ENCODE measurements around the gene AMH. TPM values are rescaled to one million over a fixed set of nuclear protein-coding genes. Genes with fewer than 3 reads are reported as not detected.

Gene AMH
- total RNA-seq, 1 donor from 2014 or later, result 0.52 TPM

DNA sequence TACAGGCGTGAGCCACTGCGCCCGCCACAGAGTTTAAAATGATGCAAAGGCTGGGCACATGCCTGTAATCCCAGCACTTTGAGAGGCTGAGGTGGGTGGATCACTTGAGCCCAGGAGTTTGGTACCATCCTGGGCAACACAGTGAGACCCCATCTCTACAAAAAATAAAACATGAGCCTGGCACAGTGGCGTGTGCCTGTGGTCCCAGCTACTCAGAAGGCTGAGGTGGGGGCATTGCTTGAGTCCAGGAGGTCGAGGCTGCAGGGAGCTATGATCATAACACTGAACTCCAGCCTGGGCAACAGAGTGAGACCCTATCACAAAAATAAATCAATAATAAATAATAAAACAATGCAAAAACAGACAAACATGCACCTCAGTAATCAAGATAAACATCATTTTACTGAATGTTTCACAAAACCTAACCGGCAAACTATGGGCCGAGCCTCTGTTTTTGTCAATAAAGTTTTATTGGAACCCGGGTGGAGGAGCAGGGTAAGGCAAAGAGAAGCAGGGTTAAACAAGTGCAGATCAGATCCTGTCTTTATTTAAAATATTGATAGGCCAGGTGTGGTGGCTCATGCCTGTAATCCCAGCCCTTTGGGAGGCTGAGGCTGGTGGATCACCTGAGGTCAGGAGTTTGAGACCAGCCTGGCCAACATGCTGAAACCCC, 34.8 kb downstream of the AMH start:
- Histone ChIP-seq H3K27me3 (ENCODE audit: control insufficient read depth in 3 of 3, insufficient read depth in 3 of 3, low read length in 3 of 3) (peaks cover 16 to 28% (median 26%) of the 10 kb centered on the region in 3 donors), H3K27ac (ENCODE audit: low read depth, low read length) (no peak overlapping the region), H3K9me3 (ENCODE audit: control insufficient read depth in 3 of 3, low read length in 3 of 3) (no peaks in the 10 kb centered on the region), H3K9ac (ENCODE audit: low read depth in 1 of 3, low read length in 3 of 3) (no peak overlapping the region), H3K4me1 (ENCODE audit: control insufficient read depth in 3 of 3, insufficient read depth in 3 of 3, low read length in 3 of 3) (peaks cover 2 to 4% (median 3%) of the 10 kb centered on the region in 3 donors), H3K4me3 (ENCODE audit: low read length in 3 of 3) (no peak overlapping the region), H3K36me3 (ENCODE audit: control insufficient read depth in 3 of 3, insufficient read depth in 3 of 3, low read length in 3 of 3) (no peaks in the 10 kb centered on the region)

DNA sequence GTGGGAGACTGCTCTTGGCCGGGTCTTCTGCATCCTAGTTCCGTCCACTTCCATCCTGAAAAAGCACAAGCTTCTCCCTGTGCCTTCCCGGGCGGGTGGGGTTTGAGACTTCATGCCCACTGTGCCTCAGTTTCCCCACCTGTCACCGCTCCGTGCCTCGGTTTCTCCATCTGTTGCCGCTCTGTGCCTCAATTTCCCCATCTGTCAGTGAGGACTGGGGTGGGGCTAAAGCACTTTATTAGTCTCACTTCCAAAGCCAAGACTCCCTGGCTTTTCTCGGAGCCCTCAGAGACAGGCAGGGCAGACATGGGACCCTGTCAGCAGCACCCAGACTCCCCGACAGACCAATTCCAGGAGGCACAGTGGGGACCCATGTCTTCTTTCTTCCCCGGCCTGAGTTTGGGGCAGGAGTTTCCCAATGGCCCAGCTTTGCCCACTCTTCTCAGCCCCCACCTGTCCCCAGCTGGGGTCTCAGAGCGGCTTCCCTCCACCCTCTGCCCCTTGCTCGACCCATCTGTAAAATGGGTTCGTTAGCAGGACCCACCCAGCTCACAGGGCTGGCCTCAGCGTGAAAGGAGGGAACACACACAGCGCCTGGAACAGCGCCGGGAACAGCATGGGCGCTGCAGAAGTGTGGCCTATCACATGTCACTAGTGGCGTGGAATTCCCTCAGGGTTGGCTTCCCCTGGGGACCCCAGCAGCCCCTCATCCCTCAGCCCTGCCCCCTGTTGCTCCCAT, 37.4 kb downstream of the AMH start:
- H3K36me3 ChIP-seq (ENCODE audit: control insufficient read depth in 3 of 3, insufficient read depth in 3 of 3, low read length in 3 of 3), result no peaks in the 10 kb centered on the region
- no peak overlapping the region for H3K9ac ChIP-seq (ENCODE audit: low read depth in 1 of 3, low read length in 3 of 3)
- H3K27ac ChIP-seq (ENCODE audit: low read depth, low read length), result no peak overlapping the region
- H3K27me3 ChIP-seq (ENCODE audit: control insufficient read depth in 3 of 3, insufficient read depth in 3 of 3, low read length in 3 of 3), result peaks cover 41 to 53% (median 51%) of the 10 kb centered on the region in 3 donors
- H3K4me1 ChIP-seq (ENCODE audit: control insufficient read depth in 3 of 3, insufficient read depth in 3 of 3, low read length in 3 of 3), result peaks cover 6 to 21% (median 16%) of the 10 kb centered on the region in 3 donors
- H3K4me3 ChIP-seq (ENCODE audit: low read length in 3 of 3), result no peak overlapping the region
- no peaks in the 10 kb centered on the region for H3K9me3 ChIP-seq (ENCODE audit: control insufficient read depth in 3 of 3, low read length in 3 of 3)

DNA sequence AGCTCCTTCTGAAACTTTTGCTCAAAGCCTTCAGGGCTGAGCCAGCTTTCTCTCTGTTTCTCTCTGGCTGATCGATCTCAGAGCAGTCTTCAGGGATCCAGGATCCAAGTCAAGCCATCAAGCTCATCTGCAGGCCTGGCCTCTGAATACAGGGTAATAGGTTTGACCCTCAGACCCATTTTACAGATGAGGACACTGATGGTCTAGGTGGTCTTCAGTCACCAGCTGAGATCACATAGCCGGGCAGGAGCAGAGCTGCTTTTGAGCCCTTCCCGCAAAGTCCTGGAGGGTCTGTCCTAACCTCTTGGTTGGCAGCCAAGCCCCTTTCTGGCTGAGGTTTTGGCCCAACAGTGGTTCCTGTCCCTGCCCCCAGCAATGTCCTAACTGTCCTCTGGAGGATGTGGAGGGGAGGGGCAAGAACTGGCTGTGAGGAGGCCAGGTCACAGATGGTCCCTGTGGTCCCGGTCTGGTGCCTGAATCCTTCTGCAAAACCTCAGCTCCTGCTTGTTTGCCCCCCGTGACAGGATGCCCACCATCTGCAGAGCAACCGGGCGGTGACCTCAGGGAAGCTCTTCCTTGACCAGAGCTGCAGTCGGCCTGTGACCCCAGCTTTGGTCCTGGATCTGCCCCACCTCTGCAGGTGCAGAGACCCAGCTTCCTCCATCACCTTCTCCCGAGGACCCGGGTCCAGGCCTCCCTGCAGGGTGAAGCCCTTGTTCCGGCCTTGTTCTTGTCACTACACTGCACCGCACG, 38.6 kb downstream of the AMH start:
- Histone ChIP-seq H3K9ac (ENCODE audit: low read depth in 1 of 3, low read length in 3 of 3) (no peak overlapping the region), H3K4me1 (ENCODE audit: control insufficient read depth in 3 of 3, insufficient read depth in 3 of 3, low read length in 3 of 3) (peaks cover 3 to 21% (median 16%) of the 10 kb centered on the region in 3 donors), H3K9me3 (ENCODE audit: control insufficient read depth in 3 of 3, low read length in 3 of 3) (no peaks in the 10 kb centered on the region), H3K27me3 (ENCODE audit: control insufficient read depth in 3 of 3, insufficient read depth in 3 of 3, low read length in 3 of 3) (peaks cover 48 to 63% (median 62%) of the 10 kb centered on the region in 3 donors), H3K36me3 (ENCODE audit: control insufficient read depth in 3 of 3, insufficient read depth in 3 of 3, low read length in 3 of 3) (no peaks in the 10 kb centered on the region), H3K4me3 (ENCODE audit: low read length in 3 of 3) (no peak overlapping the region), H3K27ac (ENCODE audit: low read depth, low read length) (no peak overlapping the region)

DNA sequence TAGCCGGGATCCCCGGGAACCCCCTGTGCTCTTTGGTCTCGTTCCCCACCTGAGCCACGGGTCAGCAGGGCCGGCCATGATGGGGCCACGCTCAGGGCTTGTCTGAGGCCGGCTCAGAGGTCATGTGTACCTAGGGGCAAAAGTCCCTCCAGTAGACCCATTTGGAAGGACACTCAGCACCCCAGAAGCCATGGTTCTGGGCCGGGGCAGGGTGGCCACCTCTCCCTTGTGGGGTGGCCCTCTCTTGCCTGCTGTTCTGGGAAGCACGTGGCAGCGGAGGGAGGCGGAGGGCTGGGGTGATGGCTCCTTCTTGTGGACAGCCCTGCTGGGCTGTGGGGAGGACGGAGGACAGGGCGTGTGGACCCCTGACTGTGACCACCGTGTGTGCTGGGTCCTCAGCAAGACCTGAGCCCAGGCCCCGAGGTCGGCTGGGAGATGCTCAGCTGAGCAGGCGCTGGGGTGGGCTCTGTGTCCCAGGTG, 39.3 kb downstream of the AMH start:
- H3K9me3 ChIP-seq (ENCODE audit: control insufficient read depth in 3 of 3, low read length in 3 of 3), result no peaks in the 10 kb centered on the region
- H3K27ac ChIP-seq (ENCODE audit: low read depth, low read length), result no peak overlapping the region
- peaks cover 49 to 64% (median 63%) of the 10 kb centered on the region in 3 donors for H3K27me3 ChIP-seq (ENCODE audit: control insufficient read depth in 3 of 3, insufficient read depth in 3 of 3, low read length in 3 of 3)
- H3K9ac ChIP-seq (ENCODE audit: low read depth in 1 of 3, low read length in 3 of 3), result no peak overlapping the region
- peaks cover 3 to 21% (median 16%) of the 10 kb centered on the region in 3 donors for H3K4me1 ChIP-seq (ENCODE audit: control insufficient read depth in 3 of 3, insufficient read depth in 3 of 3, low read length in 3 of 3)
- H3K4me3 ChIP-seq (ENCODE audit: low read length in 3 of 3), result no peak overlapping the region
- H3K36me3 ChIP-seq (ENCODE audit: control insufficient read depth in 3 of 3, insufficient read depth in 3 of 3, low read length in 3 of 3), result no peaks in the 10 kb centered on the region

DNA sequence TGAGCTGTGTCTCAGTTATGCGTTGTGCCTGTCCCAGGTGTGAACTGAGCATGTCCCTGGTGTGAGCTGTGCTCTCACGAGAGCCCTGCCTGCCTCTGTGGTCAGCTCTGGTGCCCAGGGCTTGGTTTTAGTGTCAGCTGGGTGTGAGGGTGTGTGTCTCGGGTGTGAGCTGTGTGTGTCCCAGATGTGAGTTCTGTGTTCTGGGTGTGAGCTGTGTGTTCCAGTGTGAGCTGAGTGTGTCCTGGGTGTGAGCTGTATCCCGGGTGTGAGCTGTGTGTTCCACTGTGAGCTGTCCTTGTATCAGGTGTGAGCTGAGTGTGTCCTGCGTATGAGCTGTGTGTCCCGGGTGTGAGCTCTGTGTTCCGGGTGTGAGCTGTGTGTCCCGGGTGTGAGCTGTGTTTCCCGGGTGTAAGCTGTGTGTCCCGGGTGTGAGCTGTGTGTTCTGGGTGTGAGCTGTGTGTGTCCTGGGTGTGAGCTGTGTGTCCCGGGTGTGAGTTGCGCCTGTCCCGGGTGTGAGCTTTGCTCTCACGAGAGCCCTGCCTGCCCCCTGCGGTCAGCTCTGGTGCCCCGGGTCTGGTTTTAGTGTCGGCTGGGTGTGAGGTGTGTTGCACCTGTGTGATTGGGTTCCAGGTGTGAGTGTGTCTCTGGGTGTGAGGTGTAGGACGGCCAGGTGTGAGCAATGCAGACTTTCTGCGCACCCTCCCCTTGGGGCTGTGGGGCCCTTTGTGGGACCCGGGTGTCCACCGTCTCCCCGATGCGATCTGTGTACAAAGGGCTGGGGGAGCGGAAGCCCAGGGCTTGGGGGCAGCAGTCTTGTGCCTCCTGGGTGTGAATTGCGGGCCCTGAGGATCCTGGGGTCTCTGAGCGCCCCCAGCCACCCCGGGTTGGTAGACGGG, 39.9 kb downstream of the AMH start:
- H3K27ac ChIP-seq (ENCODE audit: low read depth, low read length), result no peak overlapping the region
- peaks cover 49 to 69% (median 68%) of the 10 kb centered on the region in 3 donors for H3K27me3 ChIP-seq (ENCODE audit: control insufficient read depth in 3 of 3, insufficient read depth in 3 of 3, low read length in 3 of 3)
- no peak overlapping the region for H3K4me3 ChIP-seq (ENCODE audit: low read length in 3 of 3)
- peaks cover 5 to 25% (median 19%) of the 10 kb centered on the region in 3 donors for H3K4me1 ChIP-seq (ENCODE audit: control insufficient read depth in 3 of 3, insufficient read depth in 3 of 3, low read length in 3 of 3)
- no peaks in the 10 kb centered on the region for H3K9me3 ChIP-seq (ENCODE audit: control insufficient read depth in 3 of 3, low read length in 3 of 3)
- no peak overlapping the region for H3K9ac ChIP-seq (ENCODE audit: low read depth in 1 of 3, low read length in 3 of 3)
- no peaks in the 10 kb centered on the region for H3K36me3 ChIP-seq (ENCODE audit: control insufficient read depth in 3 of 3, insufficient read depth in 3 of 3, low read length in 3 of 3)

DNA sequence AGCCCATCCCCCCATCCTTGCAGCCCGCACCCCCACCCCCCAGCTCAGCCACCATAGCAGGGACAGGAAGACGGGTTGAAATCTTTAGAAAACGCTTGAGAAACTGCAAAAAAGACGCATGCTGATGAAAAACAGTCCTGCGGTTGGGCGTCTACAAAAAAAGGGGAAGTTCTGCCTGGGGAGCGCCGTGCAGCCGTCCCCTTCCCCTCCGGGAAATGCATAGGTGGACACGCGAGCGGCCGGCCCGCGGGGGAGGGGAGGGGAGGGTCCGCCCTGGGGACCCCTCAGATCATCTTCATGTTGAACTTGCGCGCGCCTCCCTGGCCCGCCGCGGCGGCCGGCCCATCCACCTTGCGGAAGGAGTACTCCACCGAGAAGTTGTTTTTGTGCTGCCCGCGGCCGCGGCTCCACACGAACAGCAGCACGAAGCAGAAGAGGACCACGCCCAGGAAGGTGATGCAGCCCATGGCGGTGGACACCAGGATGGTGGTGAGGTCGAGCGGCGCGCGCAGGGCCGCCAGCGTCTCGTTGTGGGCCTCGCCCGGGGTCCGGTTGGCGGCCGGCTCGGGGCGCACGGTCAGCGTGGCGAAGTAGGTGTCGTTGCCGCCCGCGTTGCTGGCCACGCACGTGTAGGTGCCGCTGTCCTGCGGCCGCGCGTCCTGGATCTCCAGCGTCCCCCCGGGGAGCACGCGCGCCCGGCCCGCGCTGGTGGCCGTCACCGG, 40.8 kb downstream of the AMH start:
- Histone ChIP-seq H3K4me1 (ENCODE audit: control insufficient read depth in 3 of 3, insufficient read depth in 3 of 3, low read length in 3 of 3) (peaks cover 10 to 29% (median 28%) of the 10 kb centered on the region in 3 donors), H3K27me3 (ENCODE audit: control insufficient read depth in 3 of 3, insufficient read depth in 3 of 3, low read length in 3 of 3) (peaks cover 49 to 71% (median 68%) of the 10 kb centered on the region in 3 donors), H3K27ac (ENCODE audit: low read depth, low read length) (no peak overlapping the region), H3K4me3 (ENCODE audit: low read length in 3 of 3) (peak overlapping the region in 2 of 3 donors; percentile 35 to 46), H3K9me3 (ENCODE audit: control insufficient read depth in 3 of 3, low read length in 3 of 3) (no peaks in the 10 kb centered on the region), H3K36me3 (ENCODE audit: control insufficient read depth in 3 of 3, insufficient read depth in 3 of 3, low read length in 3 of 3) (no peaks in the 10 kb centered on the region), H3K9ac (ENCODE audit: low read depth in 1 of 3, low read length in 3 of 3) (peak overlapping the region in 1 of 3 donors; percentile 33)

DNA sequence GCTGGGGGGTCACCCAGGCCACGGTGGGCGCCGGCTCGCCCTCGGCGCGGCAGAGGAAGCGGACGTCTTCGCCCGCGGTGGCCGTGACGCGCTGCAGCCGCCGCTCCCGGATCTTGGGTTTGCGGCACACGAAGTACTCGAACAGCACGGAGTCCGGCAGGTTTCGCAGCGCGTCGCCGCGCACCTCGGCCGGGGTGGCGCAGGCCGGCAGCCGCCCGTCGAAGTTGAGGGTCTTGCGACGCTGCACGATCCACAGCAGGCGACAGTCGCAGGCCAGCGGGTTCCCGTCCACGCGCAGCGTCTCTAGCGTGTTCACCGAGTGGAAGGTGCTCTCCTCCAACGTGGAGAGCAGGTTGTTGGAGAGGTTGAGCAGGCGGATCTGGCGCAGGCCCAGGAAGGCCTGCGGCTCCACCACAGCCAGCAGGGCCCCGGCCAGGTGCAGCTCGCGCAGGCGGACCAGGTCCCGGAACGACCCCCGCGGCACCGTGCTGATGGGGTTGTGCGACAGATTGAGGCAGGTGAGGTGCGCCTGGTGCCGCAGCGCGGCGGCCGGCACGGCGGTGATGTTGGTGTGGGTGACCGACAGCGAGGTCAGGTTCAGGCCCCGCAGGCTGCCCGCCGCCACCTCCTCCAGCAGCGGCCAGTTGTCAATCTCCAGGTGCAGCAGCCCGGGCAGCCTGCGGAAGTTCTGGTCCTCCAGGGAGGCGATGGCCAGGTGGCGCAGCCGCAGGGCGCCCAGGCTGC, 41.5 kb downstream of the AMH start:
- no peak overlapping the region for H3K27ac ChIP-seq (ENCODE audit: low read depth, low read length)
- H3K4me3 ChIP-seq (ENCODE audit: low read length in 3 of 3), result peak overlapping the region in 2 of 3 donors; percentile 35 to 46
- peaks cover 14 to 35% (median 32%) of the 10 kb centered on the region in 3 donors for H3K4me1 ChIP-seq (ENCODE audit: control insufficient read depth in 3 of 3, insufficient read depth in 3 of 3, low read length in 3 of 3)
- H3K9me3 ChIP-seq (ENCODE audit: control insufficient read depth in 3 of 3, low read length in 3 of 3), result no peaks in the 10 kb centered on the region
- H3K36me3 ChIP-seq (ENCODE audit: control insufficient read depth in 3 of 3, insufficient read depth in 3 of 3, low read length in 3 of 3), result no peaks in the 10 kb centered on the region
- H3K9ac ChIP-seq (ENCODE audit: low read depth in 1 of 3, low read length in 3 of 3), result no peak overlapping the region
- H3K27me3 ChIP-seq (ENCODE audit: control insufficient read depth in 3 of 3, insufficient read depth in 3 of 3, low read length in 3 of 3), result peaks cover 49 to 72% (median 69%) of the 10 kb centered on the region in 3 donors

DNA sequence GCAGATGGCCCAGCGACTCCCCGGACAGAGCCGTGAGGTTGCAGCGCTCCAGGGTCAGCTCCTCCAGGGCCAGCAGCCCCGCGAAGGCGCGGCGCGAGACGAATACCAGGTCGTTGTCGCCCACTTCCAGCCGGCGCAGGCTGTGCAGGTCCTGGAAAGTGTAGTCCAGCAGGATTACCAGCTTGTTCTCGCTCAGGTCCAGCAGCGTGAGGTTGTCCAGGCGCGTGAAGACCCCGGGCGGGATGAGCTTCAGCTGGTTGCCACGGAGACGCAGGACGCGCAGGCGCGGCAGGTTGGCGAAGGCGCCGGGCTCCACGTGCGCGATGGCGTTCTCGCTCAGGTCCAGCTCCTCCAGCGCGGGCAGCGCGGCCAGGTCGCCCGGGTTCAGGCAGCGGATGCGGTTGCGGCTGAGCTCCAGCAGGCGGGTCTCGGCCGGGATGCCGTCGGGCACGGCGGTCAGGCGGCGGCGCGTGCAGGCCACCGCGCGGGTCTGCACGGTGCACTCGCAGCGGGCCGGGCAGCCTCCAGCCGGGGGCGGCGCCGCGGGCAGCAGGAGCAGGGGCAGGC, 42.1 kb downstream of the AMH start:
- Histone ChIP-seq H3K27me3 (ENCODE audit: control insufficient read depth in 3 of 3, insufficient read depth in 3 of 3, low read length in 3 of 3) (peaks cover 49 to 68% (median 63%) of the 10 kb centered on the region in 3 donors), H3K27ac (ENCODE audit: low read depth, low read length) (no peak overlapping the region), H3K36me3 (ENCODE audit: control insufficient read depth in 3 of 3, insufficient read depth in 3 of 3, low read length in 3 of 3) (no peaks in the 10 kb centered on the region), H3K9ac (ENCODE audit: low read depth in 1 of 3, low read length in 3 of 3) (no peak overlapping the region), H3K4me3 (ENCODE audit: low read length in 3 of 3) (peak overlapping the region in 2 of 3 donors; percentile 21 to 22), H3K4me1 (ENCODE audit: control insufficient read depth in 3 of 3, insufficient read depth in 3 of 3, low read length in 3 of 3) (peaks cover 14 to 40% (median 32%) of the 10 kb centered on the region in 3 donors), H3K9me3 (ENCODE audit: control insufficient read depth in 3 of 3, low read length in 3 of 3) (no peaks in the 10 kb centered on the region)
